ENCODE data around the gene RFXAP.

The RFXAP gene

GRCh38 chr13:36857253-36857652 lies 38.2 kb downstream of the RFXAP start:
- no peak for TF ChIP-seq CTCF (conservative IDR thresholded peaks at IDR 0.05; ENCODE audit: control insufficient read depth, insufficient read depth, low read depth, low read length)
- no peak for DNase-seq (ENCODE audit: low read depth)
- no peak overlapping the region for H3K4me3 ChIP-seq (ENCODE audit: control insufficient read depth, low read depth, low read length)

GRCh38 chr13:36858290-36858689 lies 39.3 kb downstream of the RFXAP start:
- peak; percentile 50 for TF ChIP-seq CTCF (conservative IDR thresholded peaks at IDR 0.05; ENCODE audit: control insufficient read depth, insufficient read depth, low read depth, low read length)
- H3K4me3 ChIP-seq (ENCODE audit: control insufficient read depth, low read depth, low read length), result no peak overlapping the region
- peak; percentile 54 for DNase-seq (ENCODE audit: low read depth)

- no peak overlapping the region for H3K4me3 ChIP-seq (ENCODE audit: control insufficient read depth, low read depth, low read length)
- TF ChIP-seq CTCF (conservative IDR thresholded peaks at IDR 0.05; ENCODE audit: control insufficient read depth, insufficient read depth, low read depth, low read length), result no peak
- no peak for DNase-seq (ENCODE audit: low read depth)
These were observed 40.2 kb downstream of the RFXAP start for GRCh38 chr13:36859259-36859658.

GRCh38 chr13:36862002-36862685 lies 43.1 kb downstream of the RFXAP start:
- no peak overlapping the region for H3K4me3 ChIP-seq (ENCODE audit: control insufficient read depth, low read depth, low read length)
- no peak for DNase-seq (ENCODE audit: low read depth)
- TF ChIP-seq CTCF (conservative IDR thresholded peaks at IDR 0.05; ENCODE audit: control insufficient read depth, insufficient read depth, low read depth, low read length), result no peak

- TF ChIP-seq CTCF (conservative IDR thresholded peaks at IDR 0.05; ENCODE audit: control insufficient read depth, insufficient read depth, low read depth, low read length), result no peak
- DNase-seq (ENCODE audit: low read depth), result no peak
- H3K4me3 ChIP-seq (ENCODE audit: control insufficient read depth, low read depth, low read length), result no peak overlapping the region
These were observed 43.7 kb downstream of the RFXAP start for GRCh38 chr13:36862722-36863121.

GRCh38 chr13:36865265-36865664 lies 46.2 kb downstream of the RFXAP start:
- no peak overlapping the region for H3K4me3 ChIP-seq (ENCODE audit: control insufficient read depth, low read depth, low read length)
- DNase-seq (ENCODE audit: low read depth), result no peak
- TF ChIP-seq CTCF (conservative IDR thresholded peaks at IDR 0.05; ENCODE audit: control insufficient read depth, insufficient read depth, low read depth, low read length), result no peak

GRCh38 chr13:36866232-36866631 lies 47.2 kb downstream of the RFXAP start:
- TF ChIP-seq CTCF (conservative IDR thresholded peaks at IDR 0.05; ENCODE audit: control insufficient read depth, insufficient read depth, low read depth, low read length), result no peak
- H3K4me3 ChIP-seq (ENCODE audit: control insufficient read depth, low read depth, low read length), result no peak overlapping the region

More at GRCh38 chr13:36866232-36866631, 47.2 kb downstream of the RFXAP start:
- DNase-seq (ENCODE audit: low read depth), result no peak
